ENCODE measurements around the gene EFHC2.
"Not testable (repeated sequence)": the region's sequence is repeated elsewhere in the genome, so short reads cannot be mapped to it uniquely, and the experiment has no call there.

The EFHC2 gene

GRCh38 chrX:44189116-44189515 is 154.4 kb downstream of the EFHC2 start:
- TF ChIP-seq POU6F1 (CRISPR knock-in tag; IDR thresholded peaks at IDR 0.05; ENCODE audit: borderline replicate concordance, low read depth) (no peak), CSDC2 (CRISPR knock-in tag; IDR thresholded peaks at IDR 0.05) (no peak), CREB5 (CRISPR knock-in tag; IDR thresholded peaks at IDR 0.05; ENCODE audit: low read depth) (no peak), PATZ1 (CRISPR knock-in tag; IDR thresholded peaks at IDR 0.05; ENCODE audit: borderline replicate concordance) (no peak), ZNF8 (CRISPR knock-in tag; IDR thresholded peaks at IDR 0.05) (no peak)
- no peak for ATAC-seq

GRCh38 chrX:44187915-44188314 is 155.6 kb downstream of the EFHC2 start:
- ATAC-seq: not testable (repeated sequence)

GRCh38 chrX:44183329-44183728 is 160.1 kb downstream of the EFHC2 start:
- TF ChIP-seq CREB5 (CRISPR knock-in tag; IDR thresholded peaks at IDR 0.05; ENCODE audit: low read depth) (no peak), ARNTL (CRISPR knock-in tag; IDR thresholded peaks at IDR 0.05; ENCODE audit: borderline replicate concordance, low read depth) (no peak), ISL1 (CRISPR knock-in tag; IDR thresholded peaks at IDR 0.05) (no peak), TCF4 (CRISPR knock-in tag; IDR thresholded peaks at IDR 0.05; ENCODE audit: borderline replicate concordance) (no peak), TOX (CRISPR knock-in tag; IDR thresholded peaks at IDR 0.05; ENCODE audit: borderline replicate concordance) (no peak), BACH2 (CRISPR knock-in tag; IDR thresholded peaks at IDR 0.05; ENCODE audit: borderline replicate concordance) (no peak), GLIS3 (CRISPR knock-in tag; IDR thresholded peaks at IDR 0.05) (no peak), SNAI2 (CRISPR knock-in tag; IDR thresholded peaks at IDR 0.05) (no peak), ZC3H10 (CRISPR knock-in tag; IDR thresholded peaks at IDR 0.05) (no peak), PPARA (CRISPR knock-in tag; IDR thresholded peaks at IDR 0.05; ENCODE audit: borderline replicate concordance) (no peak)
- ATAC-seq: no peak

GRCh38 chrX:44178274-44179053 is 165.0 kb downstream of the EFHC2 start:
- TF ChIP-seq TSHZ2 (CRISPR knock-in tag; IDR thresholded peaks at IDR 0.05): no peak
- no peak for TF ChIP-seq BACH2 (CRISPR knock-in tag; IDR thresholded peaks at IDR 0.05; ENCODE audit: borderline replicate concordance)
- no peak for TF ChIP-seq POU6F1 (CRISPR knock-in tag; IDR thresholded peaks at IDR 0.05; ENCODE audit: borderline replicate concordance, low read depth)
- no peak for TF ChIP-seq ZNF565 (CRISPR knock-in tag; conservative IDR thresholded peaks at IDR 0.05; ENCODE audit: low read depth)
- no peak for TF ChIP-seq ARNTL (CRISPR knock-in tag; IDR thresholded peaks at IDR 0.05; ENCODE audit: borderline replicate concordance, low read depth)
- no peak for TF ChIP-seq ZNF8 (CRISPR knock-in tag; IDR thresholded peaks at IDR 0.05)
- ATAC-seq: no peak
